Brain microvascular endothelial cell (primary cell): Measurements from ENCODE around the gene PDE8A.
"Not testable (repeated sequence)": the region's sequence is repeated elsewhere in the genome, so short reads cannot be mapped to it uniquely, and the experiment has no call there.

Source experiments
- DNase-seq: peaks from one replicate; pipeline ENCODE4 v3.0.0-alpha.2; 2020
- H3K27ac ChIP-seq: fragments of 250-450 bp; sonication (Bioruptor Pico); 2 replicates; pipeline ENCODE4 v1.5.1; 2020; ENCODE audit warnings: mild to moderate bottlenecking, moderate library complexity
- H3K27me3 ChIP-seq: fragments of 250-450 bp; sonication (Bioruptor Pico); replicated peaks from 2 replicates; pipeline ENCODE4 v1.5.1; 2020; ENCODE audit warnings: mild to moderate bottlenecking
- H3K36me3 ChIP-seq: fragments of 250-450 bp; sonication (Bioruptor Pico); replicated peaks from 2 replicates; pipeline ENCODE4 v1.5.1; 2020; ENCODE audit warnings: mild to moderate bottlenecking
- H3K4me3 ChIP-seq: 2 replicates; pipeline ENCODE4 v1.5.1; 2011; ENCODE audit warnings: low read depth, mild to moderate bottlenecking, control low read depth, low read length, moderate library complexity
- in situ Hi-C: cut with HindIII; loops from 2 replicates; pipeline ENCODE4 v1.10.0; 2017; ENCODE audit warnings: low sequenced_read_pairs, low pct_ligation_motif_present
- TF ChIP-seq, protein P1 (sequence below): IDR thresholded peaks from 2 replicates; pipeline ENCODE4 v1.5.1; 2011; ENCODE audit warnings: low read depth, mild to moderate bottlenecking, moderate library complexity, low read length, control low read depth, inconsistent platforms; ENCODE audit errors: missing control alignments

The PDE8A gene

DNA sequence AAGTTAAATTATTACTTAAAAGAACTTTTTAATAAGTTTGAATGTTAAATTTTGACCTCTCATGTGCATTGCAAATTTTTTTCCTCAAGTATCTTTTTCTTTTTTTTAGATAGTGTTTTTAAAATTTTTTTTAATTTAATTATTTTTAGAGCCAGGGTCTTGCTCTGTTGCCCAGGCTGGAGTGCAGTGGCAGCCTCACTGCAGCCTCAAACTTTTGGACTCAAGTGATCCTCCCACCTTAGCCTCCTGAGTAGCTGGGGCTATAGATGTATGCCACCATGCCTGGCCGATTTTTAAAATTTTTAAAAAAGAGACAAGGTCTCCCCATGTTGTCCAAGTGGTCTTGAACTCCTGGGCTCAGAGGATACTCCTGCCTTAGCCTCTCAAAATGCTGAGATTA, 14.4 kb downstream of the PDE8A start:
- in situ Hi-C loops: no loop called here
- Histone ChIP-seq H3K4me3 (no peak overlapping the region), H3K36me3 (no peaks in the 10 kb centered on the region), H3K27ac (no peak overlapping the region), H3K27me3 (no peaks in the 10 kb centered on the region)
- TF ChIP-seq, protein P1, sequence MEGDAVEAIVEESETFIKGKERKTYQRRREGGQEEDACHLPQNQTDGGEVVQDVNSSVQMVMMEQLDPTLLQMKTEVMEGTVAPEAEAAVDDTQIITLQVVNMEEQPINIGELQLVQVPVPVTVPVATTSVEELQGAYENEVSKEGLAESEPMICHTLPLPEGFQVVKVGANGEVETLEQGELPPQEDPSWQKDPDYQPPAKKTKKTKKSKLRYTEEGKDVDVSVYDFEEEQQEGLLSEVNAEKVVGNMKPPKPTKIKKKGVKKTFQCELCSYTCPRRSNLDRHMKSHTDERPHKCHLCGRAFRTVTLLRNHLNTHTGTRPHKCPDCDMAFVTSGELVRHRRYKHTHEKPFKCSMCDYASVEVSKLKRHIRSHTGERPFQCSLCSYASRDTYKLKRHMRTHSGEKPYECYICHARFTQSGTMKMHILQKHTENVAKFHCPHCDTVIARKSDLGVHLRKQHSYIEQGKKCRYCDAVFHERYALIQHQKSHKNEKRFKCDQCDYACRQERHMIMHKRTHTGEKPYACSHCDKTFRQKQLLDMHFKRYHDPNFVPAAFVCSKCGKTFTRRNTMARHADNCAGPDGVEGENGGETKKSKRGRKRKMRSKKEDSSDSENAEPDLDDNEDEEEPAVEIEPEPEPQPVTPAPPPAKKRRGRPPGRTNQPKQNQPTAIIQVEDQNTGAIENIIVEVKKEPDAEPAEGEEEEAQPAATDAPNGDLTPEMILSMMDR: no peak
- DNase-seq: no peak

DNA sequence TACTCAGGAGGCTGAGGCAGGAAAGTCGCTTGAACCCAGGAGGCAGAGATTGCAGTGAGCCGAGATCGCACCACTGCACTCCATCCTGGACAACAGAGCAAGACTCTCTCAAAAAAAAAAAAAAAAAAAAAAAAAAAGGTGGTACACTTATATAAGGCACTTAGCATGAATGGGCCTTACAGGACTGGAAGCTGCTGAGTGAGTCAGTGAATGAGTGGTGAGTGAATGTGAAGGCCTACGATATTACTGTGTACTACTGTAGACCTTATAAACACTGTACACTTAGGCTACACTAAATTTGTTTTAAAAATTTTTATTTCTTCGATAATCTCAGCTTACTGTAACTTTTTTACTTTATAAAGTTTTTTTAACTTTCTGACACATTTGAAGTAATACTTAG, 15.1 kb downstream of the PDE8A start:
- DNase-seq, H3K27ac ChIP-seq, in situ Hi-C loops, H3K27me3 ChIP-seq, H3K36me3 ChIP-seq, H3K4me3 ChIP-seq: not testable (repeated sequence)

DNA sequence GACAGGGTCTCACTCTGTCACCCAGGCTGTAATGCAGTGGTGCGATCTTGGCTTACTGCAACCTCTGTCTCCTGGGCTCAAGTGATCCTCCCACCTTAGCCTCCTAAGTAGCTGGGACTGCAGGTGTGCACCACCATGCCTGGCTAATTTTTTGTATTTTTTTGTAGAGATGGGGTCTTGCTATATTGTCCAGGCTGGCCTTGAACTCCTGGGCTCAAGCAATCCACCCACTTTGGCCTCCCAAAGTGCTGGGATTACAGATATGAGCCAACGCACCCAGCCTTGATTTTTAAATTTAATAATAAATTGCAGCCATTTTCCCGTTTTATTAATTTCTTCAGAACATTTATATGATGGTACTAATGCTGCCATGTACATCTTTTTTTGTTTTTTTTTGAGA, 15.6 kb downstream of the PDE8A start:
- H3K27me3 ChIP-seq, H3K36me3 ChIP-seq, H3K4me3 ChIP-seq, DNase-seq, H3K27ac ChIP-seq, in situ Hi-C loops: not testable (repeated sequence)

DNA sequence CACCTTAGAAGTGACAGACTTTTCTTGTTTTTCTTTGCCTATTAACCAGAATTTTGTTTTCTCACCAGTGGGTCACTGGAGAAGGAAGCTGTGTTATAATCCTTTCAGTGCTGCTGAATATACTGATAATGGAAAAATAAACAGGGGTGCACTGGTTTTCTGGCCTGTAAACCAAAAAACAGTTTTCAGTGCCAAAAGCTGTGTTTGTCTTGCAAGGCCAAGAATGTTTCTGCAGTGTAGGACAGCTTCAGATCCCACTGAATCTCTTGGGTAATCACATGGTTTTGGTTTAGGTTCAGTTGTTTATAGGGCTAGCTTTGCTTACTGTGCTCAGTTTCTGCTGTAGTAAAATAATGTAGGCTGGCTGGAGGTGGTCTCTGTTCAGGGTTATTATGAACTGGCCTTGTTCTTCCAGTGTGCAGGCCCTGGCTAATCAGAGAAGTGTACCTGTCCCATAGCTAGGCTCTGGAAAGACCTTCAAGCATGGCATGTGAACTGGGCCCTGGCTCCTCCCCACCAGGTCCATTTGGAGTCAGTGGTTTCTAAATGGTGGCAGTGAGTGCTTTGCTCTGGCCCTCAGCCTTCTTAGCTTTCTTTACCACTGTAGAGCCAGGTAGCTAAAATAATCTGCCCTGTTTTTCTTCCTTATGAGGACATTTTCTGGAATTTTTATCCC, 18.7 kb downstream of the PDE8A start:
- H3K36me3 ChIP-seq: no peaks in the 10 kb centered on the region
- TF ChIP-seq, protein P1: no peak
- no peak overlapping the region for H3K27ac ChIP-seq
- H3K4me3 ChIP-seq: no peak overlapping the region
- no peaks in the 10 kb centered on the region for H3K27me3 ChIP-seq
- in situ Hi-C loops: no loop called here
- no peak for DNase-seq

DNA sequence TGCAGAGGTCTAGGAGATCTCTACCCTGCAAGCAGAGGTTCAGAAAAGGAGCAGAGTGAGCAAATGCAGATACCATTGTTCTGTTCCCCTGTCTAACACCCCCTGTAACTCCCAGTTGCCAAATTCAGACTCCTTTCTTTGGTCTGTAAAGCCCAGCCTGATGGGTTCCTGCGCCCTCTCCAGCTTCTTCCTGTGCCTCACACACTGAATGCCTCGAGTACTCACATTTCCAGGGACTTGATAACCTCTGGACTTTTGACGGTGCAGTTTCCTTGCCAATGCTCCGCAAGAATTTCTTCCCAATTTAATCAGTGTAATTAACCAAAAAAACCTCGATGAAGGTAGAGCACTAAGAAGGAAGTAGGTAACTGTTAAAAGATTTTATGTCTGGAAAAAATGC, 19.3 kb downstream of the PDE8A start:
- no peak for DNase-seq
- Histone ChIP-seq H3K4me3 (no peak overlapping the region), H3K27ac (no peak overlapping the region), H3K27me3 (no peaks in the 10 kb centered on the region), H3K36me3 (no peaks in the 10 kb centered on the region)
- TF ChIP-seq, protein P1: no peak
- in situ Hi-C loops: no loop called here

DNA sequence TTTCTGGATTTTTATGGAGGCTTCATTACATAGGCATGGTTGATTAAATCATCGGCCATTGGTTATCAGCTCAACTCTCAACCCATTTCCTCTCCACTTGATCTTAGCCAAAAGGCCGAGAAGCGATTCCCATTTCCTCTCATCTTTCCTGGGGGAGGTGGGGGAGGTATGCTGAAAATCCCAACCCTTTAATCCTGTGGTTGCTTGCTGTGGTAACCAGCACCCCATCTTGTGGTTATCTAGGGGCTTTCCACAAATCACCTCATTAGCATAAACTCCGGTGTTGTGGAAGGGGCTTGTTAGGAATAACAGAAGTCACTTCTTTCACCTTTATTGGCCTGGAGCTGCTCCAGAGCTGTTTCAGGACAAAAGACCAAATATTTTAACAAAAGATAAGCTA, 20.9 kb downstream of the PDE8A start:
- no peaks in the 10 kb centered on the region for H3K27me3 ChIP-seq
- in situ Hi-C loops: no loop called here
- no peak overlapping the region for H3K4me3 ChIP-seq
- H3K27ac ChIP-seq: no peak overlapping the region
- no peak for DNase-seq
- H3K36me3 ChIP-seq: no peaks in the 10 kb centered on the region
- TF ChIP-seq, protein P1: no peak

DNA sequence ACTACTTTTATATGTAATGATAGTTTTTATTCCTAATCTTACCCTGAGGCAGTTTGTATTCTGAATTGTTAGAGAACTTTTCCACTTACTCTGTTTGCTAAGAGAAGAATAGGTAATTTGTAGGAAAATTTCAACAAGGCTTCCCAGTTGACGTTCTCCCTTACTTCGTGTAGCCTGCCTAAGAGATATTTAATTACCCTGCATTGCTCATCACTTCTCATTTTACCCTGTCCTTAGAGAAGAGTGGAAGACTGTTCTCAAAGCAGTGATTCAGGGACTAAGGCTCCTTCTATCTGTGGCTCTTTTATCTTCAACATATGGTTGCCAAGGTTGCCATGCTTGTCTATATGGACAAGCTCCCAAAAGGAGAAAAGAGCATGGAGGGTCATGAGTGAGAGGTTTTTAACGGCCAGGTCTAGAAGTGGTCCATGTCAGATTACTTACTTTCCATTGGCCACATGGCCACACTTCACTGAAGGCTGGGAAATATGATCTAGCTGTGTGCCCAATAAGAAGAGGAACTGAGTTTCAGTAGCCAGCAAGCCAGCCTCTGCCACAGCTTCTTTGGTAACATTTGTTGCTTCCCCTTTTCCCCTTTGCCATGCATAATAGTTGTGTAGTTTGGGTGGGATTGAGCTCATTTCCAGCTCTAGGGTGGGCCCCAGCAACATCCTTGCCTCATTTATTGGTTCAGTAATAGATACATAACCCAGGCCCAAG, 22.1 kb downstream of the PDE8A start:
- no peak overlapping the region for H3K4me3 ChIP-seq
- no peak for DNase-seq
- H3K27me3 ChIP-seq: no peaks in the 10 kb centered on the region
- in situ Hi-C loops: no loop called here
- H3K36me3 ChIP-seq: no peaks in the 10 kb centered on the region
- TF ChIP-seq, protein P1: no peak
- no peak overlapping the region for H3K27ac ChIP-seq
